Activated naive CD4-positive, alpha-beta T cell treated with anti-CD3 and anti-CD28 coated beads, Interleukin-2, amount 50 U/mL, for 24 hours (primary cell): Measurements from ENCODE around the gene OR2C1.

Experiments
- H3K27ac Mint-ChIP-seq: one replicate; pipeline ENCODE4 v1.8.0; 2021; ENCODE audit warnings: mild to moderate bottlenecking, mixed read lengths
- H3K27me3 Mint-ChIP-seq: one replicate; pipeline ENCODE4 v1.8.0; 2021; ENCODE audit warnings: mixed read lengths
- H3K36me3 Mint-ChIP-seq: one replicate; pipeline ENCODE4 v1.8.0; 2021; ENCODE audit warnings: mixed read lengths
- H3K4me1 Mint-ChIP-seq: one replicate; pipeline ENCODE4 v1.8.0; 2021; ENCODE audit warnings: mixed read lengths
- H3K4me3 Mint-ChIP-seq: one replicate; pipeline ENCODE4 v1.8.0; 2021; ENCODE audit warnings: mild to moderate bottlenecking, mixed read lengths
- H3K9me3 Mint-ChIP-seq: one replicate; pipeline ENCODE4 v1.8.0; 2021; ENCODE audit warnings: mixed read lengths

The OR2C1 gene

DNA sequence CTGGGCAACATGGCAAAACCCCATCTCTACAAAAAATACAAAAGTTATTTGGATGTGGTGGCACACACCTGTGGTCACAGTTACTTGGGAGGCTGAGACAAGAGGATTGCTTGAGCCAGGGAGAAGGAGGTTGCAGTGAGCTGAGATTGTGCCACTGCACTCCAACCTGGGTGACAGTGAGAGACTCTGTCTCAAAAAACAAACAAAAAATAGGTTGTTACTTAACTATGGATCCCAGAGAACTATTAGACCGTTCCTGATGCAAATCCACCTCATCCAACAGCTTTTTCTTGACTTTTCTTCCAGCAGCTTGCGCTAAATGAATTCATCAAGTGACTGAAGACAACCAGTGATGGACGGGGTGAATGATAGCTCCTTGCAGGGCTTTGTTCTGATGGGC, at the start of gene OR2C1:
OR2C1 (plus strand) TSS at position 301 of the 400 bp plus-strand sequence; CDS start at position 353, 52 bp downstream.
- H3K4me1 Mint-ChIP-seq, result peaks cover 7% of the 10 kb centered on the region

DNA sequence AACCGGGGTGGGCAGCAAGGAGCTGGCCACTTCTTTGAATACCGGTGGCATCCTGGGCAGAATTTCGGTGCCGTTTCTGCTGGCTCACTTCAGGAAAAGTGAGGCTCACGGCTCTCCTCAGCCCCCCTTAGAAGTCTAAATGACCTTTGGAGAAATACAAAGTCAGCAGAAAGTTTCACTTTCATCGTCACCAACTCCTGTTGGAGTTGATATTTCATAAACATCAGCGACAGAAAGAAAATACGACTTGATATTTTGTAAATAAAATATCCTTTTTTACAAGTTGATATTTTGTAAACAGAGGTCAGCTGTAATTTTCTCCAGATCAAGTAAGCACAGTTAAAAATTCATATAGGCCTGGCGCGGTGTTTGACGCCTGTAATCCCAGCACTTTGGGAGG, 49.6 kb upstream of the OR2C1 start:
- peaks cover 18% of the 10 kb centered on the region for H3K9me3 Mint-ChIP-seq
- H3K27me3 Mint-ChIP-seq, result no peaks in the 10 kb centered on the region
- H3K4me3 Mint-ChIP-seq, result peak overlapping the region; percentile 88
- H3K36me3 Mint-ChIP-seq, result peaks cover 40% of the 10 kb centered on the region
- H3K27ac Mint-ChIP-seq, result no peak overlapping the region
- H3K4me1 Mint-ChIP-seq, result peaks cover 19% of the 10 kb centered on the region

More for the DNA sequence above, at the start of gene OR2C1:
- no peak within 1 kb of the TSS for H3K27ac Mint-ChIP-seq
- peaks cover 12% of the 10 kb centered on the region for H3K9me3 Mint-ChIP-seq
- peaks cover 14% of the 10 kb centered on the region for H3K36me3 Mint-ChIP-seq
- H3K27me3 Mint-ChIP-seq, result peaks cover 9% of the 10 kb centered on the region
- no peak within 1 kb of the TSS for H3K4me3 Mint-ChIP-seq

DNA sequence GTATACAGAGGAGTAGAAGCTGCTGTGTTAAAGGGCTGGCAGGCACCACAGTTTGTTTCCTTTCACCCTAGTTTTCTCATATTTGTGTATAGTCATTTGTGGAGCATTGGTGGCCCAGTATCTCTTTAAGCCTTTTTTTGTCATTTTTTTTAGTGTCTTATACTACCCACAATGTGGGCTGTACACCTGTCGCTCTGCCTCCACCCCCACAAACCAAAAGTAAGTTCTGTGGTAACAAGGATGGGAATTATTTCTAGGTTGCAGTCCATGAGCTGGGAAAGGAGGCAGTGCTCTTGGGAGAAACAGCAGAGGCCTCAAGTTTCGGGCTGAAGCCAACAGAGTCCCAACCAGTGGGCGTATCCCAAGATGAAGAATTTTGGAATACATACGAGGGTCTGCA, 44.2 kb upstream of the OR2C1 start:
- Mint-ChIP-seq H3K9me3 (peaks cover 37% of the 10 kb centered on the region), H3K36me3 (peaks cover 67% of the 10 kb centered on the region), H3K27me3 (no peaks in the 10 kb centered on the region), H3K4me3 (no peak overlapping the region), H3K27ac (no peak overlapping the region), H3K4me1 (peaks cover 10% of the 10 kb centered on the region)

DNA sequence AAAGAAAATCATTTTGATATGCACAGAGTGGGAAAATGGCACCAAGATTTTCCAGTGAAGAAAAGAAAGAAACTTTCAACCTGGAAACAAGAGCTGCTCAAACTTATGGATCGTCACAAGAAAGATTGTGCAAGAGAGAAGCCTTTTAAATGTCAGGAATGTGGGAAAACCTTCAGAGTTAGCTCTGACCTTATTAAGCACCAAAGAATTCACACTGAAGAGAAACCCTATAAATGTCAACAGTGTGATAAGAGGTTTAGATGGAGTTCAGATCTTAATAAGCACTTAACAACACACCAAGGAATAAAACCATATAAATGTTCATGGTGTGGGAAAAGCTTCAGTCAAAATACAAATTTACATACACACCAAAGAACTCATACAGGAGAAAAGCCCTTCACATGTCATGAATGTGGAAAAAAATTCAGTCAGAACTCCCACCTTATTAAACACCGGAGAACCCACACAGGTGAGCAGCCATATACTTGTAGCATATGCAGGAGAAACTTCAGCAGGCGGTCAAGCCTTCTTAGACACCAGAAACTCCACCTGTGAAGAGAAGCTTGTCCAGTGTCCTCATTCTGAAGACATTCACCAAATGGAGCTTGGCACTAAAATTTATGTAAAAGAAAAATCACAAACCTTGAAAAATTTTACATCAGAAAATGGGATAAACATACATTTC, 38.2 kb upstream of the OR2C1 start:
- Mint-ChIP-seq H3K27ac (no peak overlapping the region), H3K27me3 (no peaks in the 10 kb centered on the region), H3K4me1 (no peaks in the 10 kb centered on the region), H3K36me3 (peaks cover 71% of the 10 kb centered on the region), H3K9me3 (peaks cover 29% of the 10 kb centered on the region), H3K4me3 (no peak overlapping the region)

DNA sequence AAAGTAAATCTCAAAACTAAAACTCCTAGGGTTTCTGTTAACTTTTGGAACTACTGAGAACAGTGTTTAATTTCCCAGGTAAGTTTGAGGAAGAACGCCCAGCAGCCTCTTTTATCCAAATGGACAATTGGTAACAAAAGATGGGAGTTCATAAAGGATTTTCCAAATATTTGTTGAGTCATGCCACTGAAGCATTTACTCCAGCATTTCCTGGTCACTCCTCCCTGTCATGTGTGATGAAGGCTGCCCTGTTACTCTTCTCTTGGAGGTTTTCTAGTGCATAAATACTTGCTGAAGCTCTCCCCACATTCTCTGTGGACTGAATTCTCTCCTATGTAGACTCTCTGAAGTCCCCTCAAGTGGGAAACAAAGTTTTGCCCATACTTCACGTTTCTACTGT, 33.9 kb upstream of the OR2C1 start:
- Mint-ChIP-seq H3K9me3 (peaks cover 11% of the 10 kb centered on the region), H3K4me3 (no peak overlapping the region), H3K27me3 (no peaks in the 10 kb centered on the region), H3K36me3 (peaks cover 34% of the 10 kb centered on the region), H3K4me1 (no peaks in the 10 kb centered on the region), H3K27ac (no peak overlapping the region)

DNA sequence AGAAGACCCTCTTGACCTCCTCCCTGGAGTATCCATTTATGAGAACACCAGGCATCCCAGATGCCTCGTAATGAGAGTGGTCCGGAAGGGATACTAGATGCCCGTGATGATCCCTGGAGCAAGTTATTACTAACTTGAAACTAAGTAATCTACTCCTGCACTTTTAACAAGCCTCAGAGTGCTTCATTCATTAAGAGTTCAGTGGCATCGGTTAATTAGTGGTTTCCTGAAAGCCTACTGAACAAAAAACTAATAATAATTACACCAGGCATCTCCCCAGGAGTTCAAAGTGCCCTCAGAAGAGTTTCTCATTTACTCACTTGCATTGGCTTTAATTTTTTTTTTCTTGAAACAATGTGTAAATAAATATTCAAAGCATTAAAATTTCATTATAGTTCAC, 28.2 kb upstream of the OR2C1 start:
- Mint-ChIP-seq H3K36me3 (peaks cover 13% of the 10 kb centered on the region), H3K27ac (no peak overlapping the region)

DNA sequence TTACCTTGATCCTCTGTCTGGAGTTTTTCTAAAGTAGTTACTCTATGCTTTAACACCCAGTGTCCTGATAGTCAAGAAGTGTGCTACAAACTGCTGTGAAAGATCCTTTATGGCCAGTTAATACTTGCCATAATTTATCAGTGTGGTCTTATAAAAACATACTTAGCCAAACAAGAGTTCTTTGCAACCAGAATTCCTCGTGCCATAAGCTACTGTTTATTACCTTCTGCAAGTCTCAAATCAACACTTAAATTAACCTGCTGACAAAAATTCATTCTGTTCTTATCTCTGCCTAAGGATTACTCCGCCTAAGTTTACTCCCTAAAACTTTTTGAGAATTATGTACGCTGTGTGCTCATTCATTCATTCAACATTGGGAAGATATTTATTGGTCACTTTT, 27.6 kb upstream of the OR2C1 start:
- Mint-ChIP-seq H3K27me3 (no peaks in the 10 kb centered on the region), H3K36me3 (peaks cover 13% of the 10 kb centered on the region), H3K4me3 (no peak overlapping the region), H3K9me3 (peaks cover 5% of the 10 kb centered on the region), H3K27ac (no peak overlapping the region), H3K4me1 (no peaks in the 10 kb centered on the region)

More for the DNA sequence above, 28.2 kb upstream of the OR2C1 start:
- H3K27me3 Mint-ChIP-seq, result no peaks in the 10 kb centered on the region
- H3K4me3 Mint-ChIP-seq, result no peak overlapping the region
- peaks cover 5% of the 10 kb centered on the region for H3K9me3 Mint-ChIP-seq
- no peaks in the 10 kb centered on the region for H3K4me1 Mint-ChIP-seq

DNA sequence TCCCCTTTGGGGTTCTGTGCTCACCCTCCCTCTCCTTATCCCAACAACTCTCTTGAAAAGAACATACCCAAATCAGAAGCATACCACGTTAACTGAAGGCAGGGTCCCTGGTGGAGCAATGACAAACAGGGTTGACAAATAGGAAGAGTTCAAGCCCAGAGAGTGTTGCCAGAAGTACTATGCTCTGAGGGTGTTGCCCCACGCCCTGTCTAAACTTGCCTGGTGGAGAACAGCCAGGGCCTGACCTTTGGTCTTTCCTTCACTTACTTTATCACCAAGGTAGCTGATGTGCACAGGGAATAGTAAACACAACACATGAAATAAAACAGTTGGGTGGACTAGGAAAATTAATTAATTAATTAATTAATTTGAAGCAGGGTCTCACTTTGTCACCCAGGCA, 27.0 kb upstream of the OR2C1 start:
- no peaks in the 10 kb centered on the region for H3K27me3 Mint-ChIP-seq
- H3K4me3 Mint-ChIP-seq, result no peak overlapping the region
- peaks cover 5% of the 10 kb centered on the region for H3K9me3 Mint-ChIP-seq
- H3K36me3 Mint-ChIP-seq, result peaks cover 15% of the 10 kb centered on the region
- H3K4me1 Mint-ChIP-seq, result no peaks in the 10 kb centered on the region
- H3K27ac Mint-ChIP-seq, result no peak overlapping the region

DNA sequence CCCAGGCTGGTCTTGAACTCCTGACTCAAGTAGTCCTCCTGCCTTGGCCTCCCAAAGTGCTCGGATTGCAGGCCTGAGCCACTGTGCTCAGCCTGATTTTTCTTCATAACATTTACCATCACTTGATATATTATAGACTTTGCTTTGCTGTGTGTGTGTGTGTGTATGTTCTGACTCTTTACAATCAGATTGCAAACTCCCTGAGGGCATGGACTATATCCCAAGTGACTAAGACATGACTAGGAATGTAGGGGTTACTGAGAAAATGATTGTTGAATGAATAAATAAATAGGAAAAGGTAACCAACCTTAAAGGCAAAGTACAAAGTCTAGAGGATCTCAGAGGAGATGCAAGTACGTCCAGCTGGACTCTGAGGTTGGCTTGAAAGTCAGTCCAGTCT, 9.6 kb upstream of the OR2C1 start:
- Mint-ChIP-seq H3K9me3 (no peaks in the 10 kb centered on the region), H3K4me1 (no peaks in the 10 kb centered on the region), H3K36me3 (peaks cover 2% of the 10 kb centered on the region), H3K4me3 (no peak overlapping the region), H3K27ac (no peak overlapping the region), H3K27me3 (no peaks in the 10 kb centered on the region)

DNA sequence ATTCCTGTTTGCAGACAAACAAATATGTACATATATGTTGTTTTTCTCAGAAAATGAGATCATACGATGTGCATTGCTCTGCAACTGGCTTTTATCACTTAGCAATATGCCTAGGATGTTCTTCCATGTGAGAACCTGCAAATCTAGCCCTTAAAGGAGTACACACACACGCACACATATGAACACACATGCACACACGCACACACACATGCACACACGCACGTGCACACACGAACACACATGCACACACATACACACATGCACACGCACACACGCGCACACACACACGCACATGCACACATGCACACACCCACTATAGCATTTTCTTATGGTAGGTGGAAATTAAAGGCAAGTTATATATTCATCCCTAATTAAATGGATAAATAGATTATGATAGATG, 8.1 kb upstream of the OR2C1 start:
- H3K4me3 Mint-ChIP-seq, result no peak overlapping the region
- H3K27me3 Mint-ChIP-seq, result no peaks in the 10 kb centered on the region
- peak overlapping the region; percentile 24 for H3K27ac Mint-ChIP-seq
- H3K9me3 Mint-ChIP-seq, result no peaks in the 10 kb centered on the region
- H3K4me1 Mint-ChIP-seq, result no peaks in the 10 kb centered on the region
- peaks cover 2% of the 10 kb centered on the region for H3K36me3 Mint-ChIP-seq

DNA sequence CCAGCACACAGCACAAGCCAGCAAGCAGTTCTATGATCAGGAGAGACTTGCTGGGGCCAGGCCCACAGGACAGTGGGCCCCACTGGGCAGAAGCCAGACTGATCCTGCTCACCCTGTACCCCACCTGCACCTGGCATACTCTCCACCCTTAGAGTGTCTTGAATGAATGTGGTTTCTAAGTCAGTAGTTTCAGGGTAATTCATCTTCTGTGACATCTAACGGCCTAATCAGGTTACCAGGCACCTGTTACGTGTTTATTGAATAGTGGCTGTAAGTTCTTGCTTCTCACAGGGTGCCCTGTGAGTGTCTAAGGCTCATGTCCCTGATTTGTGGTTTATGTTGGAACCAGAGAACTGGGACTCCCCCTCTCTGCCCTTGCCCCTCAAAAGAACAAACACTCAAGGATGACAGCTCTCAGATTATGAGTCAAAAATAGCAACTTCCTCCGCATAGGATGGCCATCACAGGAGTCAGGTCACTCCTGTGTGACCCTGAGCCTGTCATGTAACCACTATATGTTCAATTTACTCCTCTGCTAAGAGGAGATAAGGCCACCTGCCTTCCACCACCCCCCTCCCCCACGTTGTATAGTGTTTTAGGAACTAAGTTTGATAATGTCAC, 7.0 kb upstream of the OR2C1 start:
- no peaks in the 10 kb centered on the region for H3K9me3 Mint-ChIP-seq
- H3K27ac Mint-ChIP-seq, result no peak overlapping the region

DNA sequence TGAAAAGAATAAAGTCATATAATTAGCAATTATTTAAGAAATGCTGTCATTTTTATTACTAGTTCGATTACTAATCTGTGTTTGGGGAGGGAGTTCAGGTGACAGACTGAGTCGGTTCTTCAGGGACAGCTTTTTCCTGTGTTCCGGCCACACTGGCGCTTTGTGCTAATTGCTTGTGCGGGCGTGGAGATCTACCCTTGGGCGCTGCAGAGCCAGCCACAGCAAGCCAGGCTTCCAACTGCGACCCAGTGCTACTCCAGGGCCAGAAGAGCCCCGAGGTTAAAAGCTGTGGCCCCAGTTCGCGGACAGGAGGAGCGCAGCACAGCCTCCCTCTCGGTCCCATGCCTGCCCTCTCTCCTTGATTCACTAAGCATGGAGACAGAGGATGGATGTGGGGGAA, 6.5 kb upstream of the OR2C1 start:
- Mint-ChIP-seq H3K27ac (no peak overlapping the region), H3K27me3 (no peaks in the 10 kb centered on the region), H3K9me3 (no peaks in the 10 kb centered on the region), H3K4me1 (peaks cover 3% of the 10 kb centered on the region), H3K4me3 (no peak overlapping the region), H3K36me3 (peaks cover 2% of the 10 kb centered on the region)

More for the DNA sequence above, 7.0 kb upstream of the OR2C1 start:
- Mint-ChIP-seq H3K4me3 (no peak overlapping the region), H3K4me1 (no peaks in the 10 kb centered on the region), H3K36me3 (peaks cover 2% of the 10 kb centered on the region), H3K27me3 (no peaks in the 10 kb centered on the region)

DNA sequence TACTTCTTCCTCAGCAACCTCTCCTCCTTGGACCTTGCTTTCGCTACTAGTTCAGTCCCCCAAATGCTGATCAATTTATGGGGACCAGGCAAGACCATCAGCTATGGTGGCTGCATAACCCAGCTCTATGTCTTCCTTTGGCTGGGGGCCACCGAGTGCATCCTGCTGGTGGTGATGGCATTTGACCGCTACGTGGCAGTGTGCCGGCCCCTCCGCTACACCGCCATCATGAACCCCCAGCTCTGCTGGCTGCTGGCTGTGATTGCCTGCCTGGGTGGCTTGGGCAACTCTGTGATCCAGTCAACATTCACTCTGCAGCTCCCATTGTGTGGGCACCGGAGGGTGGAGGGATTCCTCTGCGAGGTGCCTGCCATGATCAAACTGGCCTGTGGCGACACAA, 429 bp downstream of the OR2C1 start:
- H3K27me3 Mint-ChIP-seq, result peaks cover 10% of the 10 kb centered on the region
- H3K4me3 Mint-ChIP-seq, result no peak overlapping the region
- no peak overlapping the region for H3K27ac Mint-ChIP-seq
- peaks cover 14% of the 10 kb centered on the region for H3K36me3 Mint-ChIP-seq
- peaks cover 12% of the 10 kb centered on the region for H3K9me3 Mint-ChIP-seq
- H3K4me1 Mint-ChIP-seq, result peaks cover 7% of the 10 kb centered on the region

DNA sequence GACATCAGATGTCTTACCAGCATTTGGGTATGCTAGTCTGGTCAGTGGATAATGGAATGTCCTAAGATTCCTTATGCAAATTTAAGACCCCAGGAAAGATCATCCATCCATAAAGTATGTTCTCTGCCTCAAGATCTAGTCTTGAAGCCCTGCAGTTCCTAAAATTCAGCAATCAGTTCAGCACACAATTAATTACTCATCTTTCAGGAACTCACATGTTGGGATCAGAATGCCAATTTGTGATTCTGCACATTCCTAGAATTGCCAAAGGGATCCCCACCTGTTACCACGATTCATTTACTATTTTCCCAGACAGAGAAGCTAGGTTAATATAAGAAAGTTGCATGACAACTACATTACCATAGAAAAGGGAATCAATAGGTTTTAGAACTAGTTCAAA, 3.2 kb downstream of the OR2C1 start:
- peaks cover 14% of the 10 kb centered on the region for H3K36me3 Mint-ChIP-seq

DNA sequence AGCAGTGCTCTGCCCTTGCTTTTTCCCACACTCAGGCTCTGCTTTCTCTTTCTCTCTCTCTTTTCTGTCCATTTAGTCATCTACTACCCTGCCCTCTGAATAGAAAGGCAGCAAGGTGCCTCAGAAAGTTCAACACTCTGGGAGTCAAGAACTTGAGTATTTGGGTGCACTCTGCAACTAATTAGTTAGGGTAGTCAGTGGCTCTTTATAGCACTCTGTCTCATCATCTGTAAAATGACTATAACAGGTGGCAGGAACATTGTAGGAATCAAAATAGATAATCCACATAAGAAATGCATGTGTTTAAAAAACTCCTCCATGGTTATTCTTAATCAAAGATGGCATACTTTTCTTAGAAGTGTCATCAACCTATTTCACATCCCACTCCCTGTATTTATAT, 7.2 kb downstream of the OR2C1 start:
- H3K9me3 Mint-ChIP-seq, result peaks cover 4% of the 10 kb centered on the region
- H3K27me3 Mint-ChIP-seq, result peaks cover 12% of the 10 kb centered on the region
- no peak overlapping the region for H3K4me3 Mint-ChIP-seq
- no peak overlapping the region for H3K27ac Mint-ChIP-seq
- H3K4me1 Mint-ChIP-seq, result peaks cover 16% of the 10 kb centered on the region
- H3K36me3 Mint-ChIP-seq, result peaks cover 10% of the 10 kb centered on the region

More for the DNA sequence above, 3.2 kb downstream of the OR2C1 start:
- Mint-ChIP-seq H3K27me3 (peaks cover 14% of the 10 kb centered on the region), H3K4me1 (peaks cover 7% of the 10 kb centered on the region), H3K4me3 (no peak overlapping the region), H3K27ac (no peak overlapping the region), H3K9me3 (peaks cover 12% of the 10 kb centered on the region)

DNA sequence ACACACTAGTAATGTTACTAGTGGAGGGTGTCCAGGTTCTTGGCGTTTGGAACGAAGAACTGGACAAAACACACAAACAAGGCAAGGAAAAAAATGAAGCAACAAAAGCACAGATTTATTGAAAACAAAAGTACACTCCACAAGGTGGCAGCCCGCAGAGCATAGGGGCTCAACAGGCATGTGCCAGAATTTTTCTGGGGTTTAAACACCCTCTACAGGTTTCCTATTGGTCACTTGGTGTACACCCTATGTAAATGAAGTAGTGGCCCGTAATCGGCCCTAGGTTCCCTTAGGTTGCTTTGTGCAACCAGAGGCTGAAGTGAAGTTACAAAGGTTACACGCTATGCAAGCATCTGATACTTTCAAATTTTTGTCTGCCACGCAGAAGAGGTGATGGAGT, 8.1 kb downstream of the OR2C1 start:
- peaks cover 10% of the 10 kb centered on the region for H3K36me3 Mint-ChIP-seq
- peak overlapping the region; percentile 19 for H3K4me3 Mint-ChIP-seq
- H3K4me1 Mint-ChIP-seq, result peaks cover 16% of the 10 kb centered on the region
- peaks cover 4% of the 10 kb centered on the region for H3K9me3 Mint-ChIP-seq
- H3K27ac Mint-ChIP-seq, result no peak overlapping the region
- H3K27me3 Mint-ChIP-seq, result peaks cover 11% of the 10 kb centered on the region
